Esophagus muscularis mucosa (tissue), 4 donors: ENCODE measurements around the gene GNL1.

ENCODE experiments used
- EP300 ChIP-seq: sonication (generic); formaldehyde crosslinking; IDR thresholded peaks from one replicate; pipeline ENCODE4 v1.6.1; 2017; ENCODE audit warnings: antibody characterized with exemption
- POLR2A ChIP-seq: fragments of 450-650 bp; IDR thresholded peaks from one replicate; pipeline ENCODE4 v1.6.1; 2017; ENCODE audit warnings: antibody characterized with exemption, moderate library complexity, mild to moderate bottlenecking, low read depth
- TF ChIP-seq, protein P1 (sequence below), 3 experiments: fragments of 200-600 bp in 2 of 3; fragments of 450-650 bp in 1 of 3; sonication (generic) in 2 of 3; IDR thresholded peaks; one replicate each; pipeline ENCODE4 v1.5.1; 2017 to 2019; ENCODE audit warnings: antibody characterized with exemption in 3 of 3, mild to moderate bottlenecking in 2 of 3, moderate library complexity in 1 of 3

DNA sequence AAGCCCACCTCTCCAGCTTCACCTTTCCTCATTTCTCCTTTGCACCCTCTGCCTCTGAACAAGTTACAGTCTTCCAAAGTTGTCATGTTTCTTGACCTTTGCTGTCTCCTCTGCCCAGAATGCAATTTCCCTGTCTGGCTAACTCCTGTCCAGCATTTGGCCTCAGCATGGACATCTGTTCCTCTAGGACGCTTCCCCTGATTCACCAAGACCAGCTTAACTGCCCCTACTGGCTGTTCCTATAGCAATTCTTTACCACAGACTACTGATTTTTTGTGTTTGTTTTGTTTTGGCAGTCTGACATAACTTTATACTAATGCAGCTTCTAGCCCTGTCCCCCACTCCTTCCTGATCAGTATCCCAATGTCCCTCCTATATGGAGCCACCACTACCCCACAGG, 13.4 kb downstream of the GNL1 start:
- TF ChIP-seq, protein P1, sequence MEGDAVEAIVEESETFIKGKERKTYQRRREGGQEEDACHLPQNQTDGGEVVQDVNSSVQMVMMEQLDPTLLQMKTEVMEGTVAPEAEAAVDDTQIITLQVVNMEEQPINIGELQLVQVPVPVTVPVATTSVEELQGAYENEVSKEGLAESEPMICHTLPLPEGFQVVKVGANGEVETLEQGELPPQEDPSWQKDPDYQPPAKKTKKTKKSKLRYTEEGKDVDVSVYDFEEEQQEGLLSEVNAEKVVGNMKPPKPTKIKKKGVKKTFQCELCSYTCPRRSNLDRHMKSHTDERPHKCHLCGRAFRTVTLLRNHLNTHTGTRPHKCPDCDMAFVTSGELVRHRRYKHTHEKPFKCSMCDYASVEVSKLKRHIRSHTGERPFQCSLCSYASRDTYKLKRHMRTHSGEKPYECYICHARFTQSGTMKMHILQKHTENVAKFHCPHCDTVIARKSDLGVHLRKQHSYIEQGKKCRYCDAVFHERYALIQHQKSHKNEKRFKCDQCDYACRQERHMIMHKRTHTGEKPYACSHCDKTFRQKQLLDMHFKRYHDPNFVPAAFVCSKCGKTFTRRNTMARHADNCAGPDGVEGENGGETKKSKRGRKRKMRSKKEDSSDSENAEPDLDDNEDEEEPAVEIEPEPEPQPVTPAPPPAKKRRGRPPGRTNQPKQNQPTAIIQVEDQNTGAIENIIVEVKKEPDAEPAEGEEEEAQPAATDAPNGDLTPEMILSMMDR (IDR thresholded peaks at IDR 0.05): no peak
- TF ChIP-seq EP300 (no peak), POLR2A (no peak)
